Effector memory CD4-positive, alpha-beta T cell (primary cell): ENCODE measurements around the gene PGAM2.

Experiments
- DNase-seq, 3 donors: peaks; one replicate each; pipeline ENCODE4 v3.0.0-alpha.2; 2020
- H3K27ac ChIP-seq: 2 replicates; pipeline ENCODE4 v1.7.0; 2013; ENCODE audit warnings: mild to moderate bottlenecking, low read length, moderate library complexity; ENCODE audit not compliant: insufficient read depth, poor library complexity, severe bottlenecking
- H3K27me3 ChIP-seq: replicated peaks from 2 replicates; pipeline ENCODE4 v1.7.0; 2013; ENCODE audit warnings: mild to moderate bottlenecking, low read length; ENCODE audit not compliant: insufficient read depth, control insufficient read depth, poor library complexity, severe bottlenecking
- H3K36me3 ChIP-seq: 2 replicates; pipeline ENCODE4 v1.7.0; 2013; ENCODE audit warnings: mild to moderate bottlenecking, low read length, moderate library complexity; ENCODE audit not compliant: control insufficient read depth, insufficient read depth
- H3K4me1 ChIP-seq: 2 replicates; pipeline ENCODE4 v1.7.0; 2013; ENCODE audit warnings: low read length, mild to moderate bottlenecking; ENCODE audit not compliant: control insufficient read depth, insufficient read depth, poor library complexity, severe bottlenecking
- H3K4me3 ChIP-seq: 2 replicates; pipeline ENCODE4 v1.7.0; 2013; ENCODE audit warnings: low read length, low read depth, mild to moderate bottlenecking; ENCODE audit not compliant: insufficient read depth, poor library complexity, severe bottlenecking
- H3K9me3 ChIP-seq: 2 replicates; pipeline ENCODE4 v1.7.0; 2013; ENCODE audit warnings: mild to moderate bottlenecking, low read length, moderate library complexity; ENCODE audit not compliant: control insufficient read depth

The PGAM2 gene

DNA sequence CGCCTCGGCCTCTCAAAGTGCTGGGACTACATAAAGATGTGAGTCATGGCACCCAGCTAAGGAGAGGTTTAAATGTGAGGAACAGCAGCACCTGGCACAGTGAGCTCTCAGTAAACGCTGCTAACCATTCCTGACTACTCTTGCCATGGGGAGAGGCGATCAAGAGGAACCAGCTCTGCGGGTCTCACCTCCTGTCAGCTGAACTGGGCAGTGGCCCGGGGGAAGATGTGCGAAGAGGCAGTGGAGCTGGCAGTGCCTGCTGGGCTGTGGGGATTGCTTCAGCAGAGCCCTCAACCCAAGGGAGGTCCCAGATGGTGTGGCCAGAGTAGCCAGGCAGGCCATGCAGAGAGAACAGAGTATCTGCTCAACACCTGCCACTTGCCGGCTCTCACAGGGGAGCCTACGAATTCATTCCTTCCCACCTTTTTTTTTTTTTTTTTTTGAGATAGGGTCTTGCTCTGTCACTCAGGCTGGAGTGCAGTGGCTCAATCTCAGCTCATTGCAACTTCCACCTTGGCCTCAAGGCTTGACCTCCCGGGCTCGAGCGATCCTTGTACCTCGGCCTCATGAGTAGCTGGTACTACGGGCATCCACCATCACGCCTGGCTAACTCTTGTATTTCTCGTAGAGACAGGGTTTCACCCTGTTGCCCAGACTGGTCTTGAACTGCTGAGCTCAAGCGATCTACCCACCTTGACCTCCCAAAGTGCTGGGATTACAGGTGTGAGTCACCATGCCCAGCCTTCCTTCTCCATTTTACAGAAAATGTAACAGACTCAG is 10.1 kb upstream of the PGAM2 start:
- no peak for DNase-seq

DNA sequence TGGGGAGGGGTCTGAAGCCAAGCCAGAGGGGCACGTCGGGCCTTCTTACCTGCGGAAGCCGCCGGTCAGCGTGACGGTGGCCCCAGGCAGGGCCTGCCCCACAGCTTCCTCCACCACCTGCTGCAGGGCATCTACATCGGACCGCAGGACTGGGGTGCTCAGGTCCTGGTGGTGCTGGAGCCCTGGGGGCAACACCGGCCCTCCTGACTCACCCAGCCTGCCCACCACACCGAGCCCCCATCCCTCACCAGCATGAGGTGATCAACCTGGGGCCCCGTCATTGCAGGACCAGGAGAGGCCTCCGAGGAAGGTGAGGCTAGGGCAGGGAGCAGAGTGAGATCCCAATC is 9.0 kb upstream of the PGAM2 start:
- DNase-seq = no peak
- no peaks in the 10 kb centered on the region for H3K9me3 ChIP-seq
- H3K27me3 ChIP-seq = no peaks in the 10 kb centered on the region
- no peak overlapping the region for H3K27ac ChIP-seq
- H3K36me3 ChIP-seq = peaks cover 67% of the 10 kb centered on the region
- H3K4me3 ChIP-seq = no peak overlapping the region
- no peaks in the 10 kb centered on the region for H3K4me1 ChIP-seq

More for the DNA sequence above, 10.1 kb upstream of the PGAM2 start:
- H3K4me1 ChIP-seq = no peaks in the 10 kb centered on the region
- H3K27ac ChIP-seq = no peak overlapping the region
- H3K9me3 ChIP-seq = no peaks in the 10 kb centered on the region
- no peaks in the 10 kb centered on the region for H3K27me3 ChIP-seq
- peaks cover 78% of the 10 kb centered on the region for H3K36me3 ChIP-seq
- no peak overlapping the region for H3K4me3 ChIP-seq

- Histone ChIP-seq H3K36me3 (peaks cover 61% of the 10 kb centered on the region), H3K27me3 (no peaks in the 10 kb centered on the region)
- DNase-seq = no peak
These were observed 8.4 kb upstream of the PGAM2 start for GRCh38 chr7:44073664-44074348.

GRCh38 chr7:44072364-44073231 is 7.2 kb upstream of the PGAM2 start:
- Histone ChIP-seq H3K4me1 (no peaks in the 10 kb centered on the region), H3K9me3 (no peaks in the 10 kb centered on the region), H3K27me3 (no peaks in the 10 kb centered on the region), H3K36me3 (peaks cover 49% of the 10 kb centered on the region), H3K27ac (no peak overlapping the region), H3K4me3 (no peak overlapping the region)
- peak in 1 of 3 donors; percentile 6 for DNase-seq

More at GRCh38 chr7:44073664-44074348, 8.4 kb upstream of the PGAM2 start:
- Histone ChIP-seq H3K4me3 (no peak overlapping the region), H3K4me1 (no peaks in the 10 kb centered on the region), H3K9me3 (no peaks in the 10 kb centered on the region), H3K27ac (peak overlapping the region; percentile 0)

- no peak for DNase-seq
- H3K36me3 ChIP-seq = peaks cover 42% of the 10 kb centered on the region
- no peak overlapping the region for H3K27ac ChIP-seq
- no peaks in the 10 kb centered on the region for H3K27me3 ChIP-seq
- H3K4me1 ChIP-seq = no peaks in the 10 kb centered on the region
- no peaks in the 10 kb centered on the region for H3K9me3 ChIP-seq
- no peak overlapping the region for H3K4me3 ChIP-seq
These were observed 6.5 kb upstream of the PGAM2 start for GRCh38 chr7:44071726-44072363.

DNA sequence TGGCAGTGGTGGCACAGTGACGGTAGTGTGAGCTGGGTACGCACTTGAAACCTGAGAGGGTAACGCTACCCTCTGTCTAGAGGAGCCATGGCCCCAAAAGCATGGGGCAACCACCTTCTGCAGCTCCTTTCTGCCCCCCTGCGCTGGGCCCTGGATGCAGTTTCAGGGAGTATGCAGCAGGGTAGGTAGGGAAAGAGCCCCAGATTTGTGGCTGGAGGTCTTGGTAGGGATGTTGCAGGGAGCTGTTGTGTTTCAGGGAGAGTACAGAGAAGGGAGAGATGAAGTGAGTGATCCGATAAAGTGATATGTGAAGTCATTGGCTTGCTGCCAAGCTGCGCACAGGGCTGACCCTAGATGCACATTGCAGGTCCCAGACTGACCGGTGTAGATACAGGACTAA is 2.7 kb upstream of the PGAM2 start:
- Histone ChIP-seq H3K4me1 (peaks cover 13% of the 10 kb centered on the region), H3K9me3 (no peaks in the 10 kb centered on the region), H3K36me3 (peaks cover 6% of the 10 kb centered on the region), H3K27ac (no peak overlapping the region), H3K4me3 (no peak overlapping the region), H3K27me3 (no peaks in the 10 kb centered on the region)
- DNase-seq = no peak

GRCh38 chr7:44067064-44067951 is 1.9 kb upstream of the PGAM2 start:
- Histone ChIP-seq H3K36me3 (peaks cover 6% of the 10 kb centered on the region), H3K4me1 (peaks cover 13% of the 10 kb centered on the region), H3K9me3 (no peaks in the 10 kb centered on the region), H3K4me3 (no peak overlapping the region), H3K27me3 (no peaks in the 10 kb centered on the region), H3K27ac (no peak overlapping the region)
- no peak for DNase-seq

DNA sequence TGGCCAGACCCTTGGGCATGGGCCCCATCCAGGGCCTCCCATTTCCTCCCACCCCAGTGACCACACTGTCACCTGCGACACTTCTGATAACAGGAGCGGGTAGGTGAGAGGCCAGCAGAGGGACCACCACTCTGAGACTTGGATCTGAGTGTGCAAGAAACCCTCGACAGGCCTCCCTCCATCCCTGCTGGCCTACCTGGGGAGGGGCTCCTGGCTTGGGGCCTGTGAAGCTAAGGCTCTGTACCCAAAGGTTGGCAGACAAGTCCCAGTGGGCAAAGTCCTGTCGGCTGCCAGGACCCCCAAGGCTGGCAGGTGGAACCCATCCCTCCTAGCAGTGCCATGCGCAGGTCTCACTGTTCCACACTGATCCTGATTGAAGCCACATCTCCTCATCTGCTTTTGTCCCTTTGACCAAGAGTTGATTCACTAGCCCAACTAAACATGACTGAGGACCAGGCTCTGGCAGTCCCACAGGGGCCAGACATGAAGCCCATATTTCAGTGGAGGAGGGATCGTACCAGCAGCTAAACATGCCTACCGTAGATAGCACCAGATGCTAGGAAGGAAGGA is 1.2 kb upstream of the PGAM2 start:
- H3K27ac ChIP-seq = no peak overlapping the region
- H3K36me3 ChIP-seq = peaks cover 12% of the 10 kb centered on the region
- no peak for DNase-seq
- no peak overlapping the region for H3K4me3 ChIP-seq
- H3K4me1 ChIP-seq = peaks cover 13% of the 10 kb centered on the region
- no peaks in the 10 kb centered on the region for H3K9me3 ChIP-seq
- H3K27me3 ChIP-seq = no peaks in the 10 kb centered on the region

DNA sequence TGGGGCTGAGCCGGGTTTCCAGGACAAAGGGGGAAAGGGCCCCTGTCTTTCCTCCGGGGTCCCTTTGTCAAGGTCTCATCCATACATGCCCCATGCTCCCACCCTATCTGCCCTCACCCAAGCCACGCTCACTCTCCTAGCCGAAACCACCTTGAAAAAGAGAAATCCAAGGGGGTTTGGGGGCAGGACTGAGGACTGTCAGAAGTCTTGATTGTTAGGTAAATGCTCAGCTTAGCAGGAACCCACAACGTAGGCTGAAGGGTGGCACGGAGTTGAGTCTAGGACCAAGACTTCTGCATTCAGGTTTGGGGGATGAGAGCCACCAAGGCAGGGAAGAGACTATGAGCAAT is 719 bp upstream of the PGAM2 start:
- Histone ChIP-seq H3K36me3 (peaks cover 17% of the 10 kb centered on the region), H3K4me3 (no peak overlapping the region), H3K4me1 (peaks cover 13% of the 10 kb centered on the region), H3K27me3 (no peaks in the 10 kb centered on the region), H3K27ac (no peak overlapping the region), H3K9me3 (no peaks in the 10 kb centered on the region)
- DNase-seq = no peak
